ENCODE data around the gene FGF8.

- no peak for TF ChIP-seq CTCF (IDR thresholded peaks at IDR 0.05)
- TF ChIP-seq ZFX (IDR thresholded peaks at IDR 0.05; ENCODE audit: borderline replicate concordance): no peak
Measured at GRCh38 chr10:101763141-101763846, 12.6 kb downstream of the FGF8 start.
